Gastrocnemius medialis (tissue), 4 donors: ENCODE results near the gene GALR1.

Experiments used
- POLR2A ChIP-seq, 2 donors: fragments of 450-650 bp; IDR thresholded peaks; one replicate each; pipeline ENCODE4 v1.6.1; 2017; ENCODE audit warnings: antibody characterized with exemption in 2 of 2, mild to moderate bottlenecking in 2 of 2, moderate library complexity in 2 of 2
- TF ChIP-seq, protein P1 (sequence below), 5 experiments: fragments of 450-650 bp in 3 of 5; fragments of 200-600 bp in 2 of 5; sonication (generic) in 2 of 5; IDR thresholded peaks in 4 of 5; conservative IDR thresholded peaks in 1 of 5; 1 replicate in 4 of 5; 2 replicates in 1 of 5; pipeline ENCODE4 v1.5.1; 2016 to 2019; ENCODE audit warnings: antibody characterized with exemption in 5 of 5, mild to moderate bottlenecking in 3 of 5, moderate library complexity in 3 of 5

DNA sequence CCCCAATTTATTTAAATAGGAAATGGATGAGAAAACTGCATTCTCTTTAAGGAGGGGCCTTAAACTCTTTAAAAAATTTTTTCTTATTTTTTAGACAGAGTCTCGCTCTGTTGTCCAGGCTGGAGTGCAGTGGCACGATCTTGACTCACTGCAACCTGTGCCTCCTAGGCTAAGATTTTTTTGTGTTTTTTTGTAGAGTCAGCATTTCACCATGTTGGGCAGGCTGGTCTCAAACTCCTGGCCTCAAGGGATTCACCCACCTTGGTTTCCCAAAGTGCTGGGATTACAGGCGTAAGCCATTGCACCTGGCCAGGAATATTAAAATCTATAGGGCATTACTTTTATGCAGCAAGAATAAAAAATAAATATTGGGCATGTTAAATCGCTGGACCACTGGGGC lies 56.0 kb downstream of the GALR1 start:
- TF ChIP-seq, protein P1, sequence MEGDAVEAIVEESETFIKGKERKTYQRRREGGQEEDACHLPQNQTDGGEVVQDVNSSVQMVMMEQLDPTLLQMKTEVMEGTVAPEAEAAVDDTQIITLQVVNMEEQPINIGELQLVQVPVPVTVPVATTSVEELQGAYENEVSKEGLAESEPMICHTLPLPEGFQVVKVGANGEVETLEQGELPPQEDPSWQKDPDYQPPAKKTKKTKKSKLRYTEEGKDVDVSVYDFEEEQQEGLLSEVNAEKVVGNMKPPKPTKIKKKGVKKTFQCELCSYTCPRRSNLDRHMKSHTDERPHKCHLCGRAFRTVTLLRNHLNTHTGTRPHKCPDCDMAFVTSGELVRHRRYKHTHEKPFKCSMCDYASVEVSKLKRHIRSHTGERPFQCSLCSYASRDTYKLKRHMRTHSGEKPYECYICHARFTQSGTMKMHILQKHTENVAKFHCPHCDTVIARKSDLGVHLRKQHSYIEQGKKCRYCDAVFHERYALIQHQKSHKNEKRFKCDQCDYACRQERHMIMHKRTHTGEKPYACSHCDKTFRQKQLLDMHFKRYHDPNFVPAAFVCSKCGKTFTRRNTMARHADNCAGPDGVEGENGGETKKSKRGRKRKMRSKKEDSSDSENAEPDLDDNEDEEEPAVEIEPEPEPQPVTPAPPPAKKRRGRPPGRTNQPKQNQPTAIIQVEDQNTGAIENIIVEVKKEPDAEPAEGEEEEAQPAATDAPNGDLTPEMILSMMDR (IDR thresholded peaks at IDR 0.05 in 4 of 5, conservative IDR thresholded peaks at IDR 0.05 in 1 of 5) = no peak
- TF ChIP-seq POLR2A (IDR thresholded peaks at IDR 0.05) = no peak
